Measurements from ENCODE around the gene KARS1.
A peak's percentile ranks its signal among the peaks of the same experiment; 100 is the strongest.
"Not testable (repeated sequence)": the region's sequence is repeated elsewhere in the genome, so short reads cannot be mapped to it uniquely, and the experiment has no call there.

Gene KARS1

DNA sequence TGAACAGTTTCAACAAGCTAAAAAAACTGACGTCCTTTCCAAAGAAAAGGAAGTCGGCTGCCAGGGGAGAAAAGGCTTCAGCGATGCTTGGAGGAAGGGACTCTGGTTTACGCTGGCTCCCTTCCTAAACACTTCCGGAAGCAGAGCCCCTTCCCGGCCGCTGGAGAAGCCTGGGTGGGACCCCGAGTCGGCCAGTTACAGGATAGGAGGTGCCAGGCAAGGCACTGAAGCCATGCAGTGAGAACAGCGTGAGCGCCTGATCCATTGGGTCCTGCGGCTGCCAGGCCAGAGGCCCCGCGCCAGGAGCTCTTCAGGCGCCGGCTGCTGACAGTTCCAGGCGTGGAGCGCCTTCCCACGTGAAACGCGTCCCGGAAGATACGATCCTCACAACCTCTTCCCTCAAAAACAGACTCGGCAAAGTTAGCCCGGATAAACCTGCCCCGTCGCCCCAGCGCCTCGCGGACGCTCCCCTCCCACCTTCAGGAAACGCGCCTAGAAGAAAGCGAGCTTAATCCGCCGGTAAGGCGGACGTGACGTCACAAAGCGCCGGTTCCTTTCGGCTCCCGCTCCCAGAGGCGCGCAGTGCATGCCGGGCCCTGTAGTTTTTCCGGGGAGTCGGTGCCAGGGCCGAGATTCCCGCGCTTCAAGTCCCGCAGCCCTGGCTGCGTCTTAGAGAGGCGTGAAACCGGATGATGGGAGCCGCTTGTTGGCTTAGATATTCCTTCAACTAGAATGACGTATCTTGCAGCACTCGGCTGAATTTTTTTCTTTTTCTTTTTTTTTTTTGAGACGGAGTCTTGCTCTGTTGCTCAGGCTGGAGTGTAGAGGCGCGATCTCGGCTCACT lies 24.5 kb downstream of the KARS1 start, which contains the start of gene ADAT1:
Gene ADAT1 (minus strand): TSS at position 521 of the 845 bp plus-strand sequence. CDS start 2,482 bp downstream, outside the sequence.
- FAIRE-seq = peak; percentile 92

DNA sequence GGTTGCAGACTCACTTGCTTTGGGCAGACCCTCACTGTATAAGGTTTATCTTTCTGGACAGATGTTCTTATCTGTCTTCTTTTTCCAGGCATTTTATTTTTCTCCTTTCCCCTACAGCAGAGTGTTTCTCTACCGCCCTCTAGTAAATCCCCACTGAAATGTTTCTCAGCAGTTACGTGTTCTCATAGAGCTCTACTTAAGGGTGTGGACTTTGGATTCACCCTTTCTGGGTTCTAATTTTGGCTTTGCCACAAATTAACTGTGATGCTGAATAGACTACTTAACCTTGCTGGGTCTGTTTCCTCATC lies 26.3 kb downstream of the KARS1 start:
- no peak for FAIRE-seq

DNA sequence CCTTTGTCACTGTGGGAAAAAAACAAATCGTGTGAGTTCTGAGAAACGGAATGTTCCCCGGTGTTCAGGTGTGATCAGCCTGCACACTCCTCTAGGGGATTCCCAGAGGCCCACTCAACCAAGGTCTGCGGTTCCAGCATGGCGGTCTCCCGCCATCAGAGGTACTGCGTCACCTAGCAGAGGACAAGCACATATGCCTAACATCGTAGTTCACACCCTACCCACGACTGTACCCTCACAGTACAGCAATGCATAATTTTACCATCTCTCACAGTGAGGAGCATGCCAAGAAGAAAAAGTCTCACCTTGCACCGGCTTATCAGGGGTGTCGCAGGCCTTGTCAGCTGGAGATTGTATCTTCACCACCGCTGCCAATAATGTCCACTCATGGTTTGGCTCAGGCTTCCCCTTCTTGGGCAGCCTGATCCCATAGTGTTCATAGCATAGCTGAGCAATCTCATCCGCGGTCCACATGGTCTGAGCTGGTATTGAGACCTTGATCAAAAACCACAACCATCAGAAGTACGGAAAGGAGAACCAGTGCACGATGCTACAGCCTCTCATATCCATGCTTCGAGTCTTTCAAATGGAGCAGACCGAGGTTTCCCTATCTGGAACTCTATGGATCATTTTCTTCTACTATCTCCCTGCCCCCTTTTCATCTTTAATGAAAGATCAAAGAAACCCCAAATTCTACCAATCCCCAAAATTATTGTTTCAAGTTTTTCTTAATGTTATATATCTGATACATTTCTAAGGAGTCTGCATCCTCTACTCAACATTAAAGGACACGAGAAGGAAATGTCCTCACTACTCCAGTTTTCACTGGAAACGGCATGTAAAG lies 26.9 kb downstream of the KARS1 start:
- FAIRE-seq = no peak

DNA sequence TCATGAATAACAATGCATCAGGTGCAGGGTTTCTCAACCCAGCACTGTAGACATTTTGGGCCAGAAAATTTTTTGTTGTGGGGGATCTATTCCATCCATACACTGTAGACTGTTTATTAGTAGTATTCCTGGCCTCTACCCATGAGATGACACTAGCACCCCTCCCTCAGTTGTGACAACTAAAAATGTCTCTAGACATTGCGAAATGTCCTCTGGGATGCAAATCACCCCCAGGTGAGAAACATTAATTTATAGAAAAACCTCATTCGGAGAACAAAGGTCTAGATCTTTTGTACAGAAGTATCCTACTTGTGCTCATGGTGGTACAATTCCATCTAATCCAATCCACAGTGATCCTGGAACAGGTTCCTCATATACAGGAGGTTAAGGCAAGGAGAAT lies 28.7 kb downstream of the KARS1 start:
- FAIRE-seq = no peak

DNA sequence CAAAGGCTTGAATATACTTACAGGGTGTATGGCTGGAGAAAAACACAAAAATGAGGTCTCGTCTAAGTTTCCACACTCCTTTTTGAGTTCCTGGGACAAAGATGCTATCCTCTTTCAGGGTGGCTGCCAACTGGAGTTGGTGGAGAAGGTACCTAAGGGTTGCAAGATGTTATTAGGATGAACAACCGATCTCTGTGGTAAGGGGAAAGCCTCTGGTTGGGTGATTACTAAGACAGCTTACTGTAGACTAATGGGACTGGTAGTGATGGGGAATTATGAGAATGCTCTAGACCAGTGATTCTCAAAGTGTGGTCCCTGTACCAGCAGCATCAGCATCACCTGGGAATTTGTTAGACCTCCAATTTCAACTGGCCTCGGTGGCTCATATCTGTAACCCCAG lies 30.3 kb downstream of the KARS1 start:
- FAIRE-seq = no peak

DNA sequence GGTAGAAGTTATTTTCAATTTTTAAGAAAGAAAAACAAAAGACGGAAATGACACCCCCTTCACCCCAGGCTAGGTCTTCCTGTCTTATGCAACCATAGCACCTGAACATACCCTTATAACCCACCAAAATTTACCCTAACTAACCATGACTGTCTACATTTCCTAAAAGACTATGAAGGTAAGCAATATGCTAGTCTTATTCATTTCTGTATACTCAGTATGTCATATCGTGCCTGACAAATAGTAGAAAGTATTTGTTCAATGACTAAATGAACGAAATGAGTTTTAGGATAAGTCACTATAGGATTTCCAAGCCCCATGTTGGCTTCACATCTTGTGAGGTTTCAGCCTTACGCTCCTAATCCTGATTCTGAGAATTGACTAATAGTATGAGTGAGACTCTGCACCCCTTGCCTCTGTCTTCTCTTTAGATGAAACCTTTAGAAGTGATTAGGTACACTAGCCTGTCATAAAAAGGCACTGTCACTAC lies 30.9 kb downstream of the KARS1 start:
- FAIRE-seq = no peak

DNA sequence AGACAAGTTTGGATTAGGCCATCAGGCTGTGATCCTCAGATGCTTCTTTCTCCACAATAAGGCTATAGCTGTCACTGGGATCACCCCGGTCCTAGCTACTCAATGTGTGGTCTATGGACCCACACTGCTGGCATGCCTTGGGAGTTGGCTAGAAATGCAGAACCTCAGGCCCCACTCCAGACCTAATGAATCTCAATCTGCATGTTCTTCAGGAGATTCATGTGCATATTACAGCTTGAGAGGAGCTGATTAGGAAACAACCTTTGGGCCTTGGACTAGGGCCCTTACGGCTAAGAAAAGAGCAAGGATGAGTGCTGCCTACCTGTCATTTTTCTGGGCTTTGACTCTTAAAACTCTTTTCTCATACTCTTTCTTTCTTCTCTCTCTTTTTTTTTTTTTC lies 31.8 kb downstream of the KARS1 start:
- FAIRE-seq = no peak

DNA sequence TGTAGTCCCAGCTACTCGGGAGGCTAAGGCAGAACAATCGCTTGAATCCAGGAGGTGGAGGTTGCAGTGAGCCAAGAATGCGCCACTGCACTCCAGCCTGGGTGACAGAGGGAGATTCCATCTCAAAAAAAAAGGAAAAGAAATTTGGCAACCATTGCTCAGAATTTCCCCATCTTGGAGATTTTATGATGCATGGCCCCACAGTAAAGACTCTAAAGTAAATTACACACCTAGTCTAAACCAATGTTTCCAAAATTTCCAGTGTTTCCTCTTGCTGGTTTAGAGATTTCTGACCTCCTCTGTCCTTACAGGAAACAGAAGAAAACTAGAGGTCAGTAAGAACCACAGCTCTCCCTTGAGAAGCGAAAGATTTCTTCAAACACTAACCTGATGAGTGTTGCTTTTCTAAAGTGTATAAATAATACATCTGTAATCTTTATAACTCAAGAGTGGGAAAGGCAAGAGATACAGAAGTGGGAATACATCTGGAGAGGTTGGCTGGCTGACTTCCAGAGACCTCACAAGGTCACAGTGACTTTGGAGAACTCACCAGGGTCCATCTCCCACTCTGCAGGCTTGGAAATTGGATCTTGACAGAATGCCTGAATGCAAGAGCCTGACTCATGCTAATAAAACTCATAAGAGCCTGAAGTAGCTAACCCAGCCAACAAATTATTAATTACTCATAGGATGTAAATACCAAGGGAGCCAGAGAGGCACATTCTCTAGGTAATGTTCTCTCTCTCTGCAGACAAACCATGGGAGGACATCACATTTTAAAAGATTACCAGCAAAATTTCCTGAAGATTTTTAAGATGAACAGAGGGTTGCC lies 33.2 kb downstream of the KARS1 start:
- no peak for FAIRE-seq

DNA sequence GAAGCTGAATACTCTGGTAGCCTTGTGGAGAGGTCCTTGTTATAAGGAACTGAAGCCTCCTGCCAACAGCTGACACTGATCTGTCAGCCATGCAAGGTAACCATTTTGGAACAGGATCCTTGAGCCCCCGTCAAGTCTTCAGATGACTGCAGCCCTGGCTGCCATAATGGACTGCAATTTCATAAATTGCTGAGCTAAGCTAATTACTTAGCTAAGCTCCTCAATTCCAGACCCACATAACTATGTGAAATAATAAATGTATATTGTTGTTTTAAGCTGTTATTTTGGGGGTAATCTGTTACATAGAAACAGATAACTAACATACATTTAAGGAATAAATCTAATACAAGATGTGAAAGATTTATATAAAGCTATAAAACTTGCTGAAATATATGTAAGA lies 41.0 kb downstream of the KARS1 start:
- FAIRE-seq = no peak

DNA sequence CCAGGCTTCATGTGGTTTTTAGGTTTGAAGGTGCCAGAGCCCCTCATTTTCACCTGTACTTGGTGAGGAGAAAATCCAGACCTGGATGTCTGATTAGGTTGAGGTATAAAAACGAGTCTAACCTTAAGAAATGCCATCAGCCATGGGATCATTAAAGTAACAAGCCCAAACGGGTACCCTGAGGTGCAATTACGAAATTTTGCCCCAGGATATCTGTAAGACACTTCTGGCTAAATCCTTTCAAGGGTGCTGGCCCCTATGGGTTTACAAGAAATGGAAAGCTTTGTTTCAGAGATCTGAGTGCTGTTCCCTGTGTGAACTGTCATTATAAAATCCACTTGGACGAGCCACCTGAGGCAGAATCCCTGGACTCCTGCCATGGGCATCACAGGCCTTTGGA lies 44.2 kb downstream of the KARS1 start:
- no peak for FAIRE-seq

DNA sequence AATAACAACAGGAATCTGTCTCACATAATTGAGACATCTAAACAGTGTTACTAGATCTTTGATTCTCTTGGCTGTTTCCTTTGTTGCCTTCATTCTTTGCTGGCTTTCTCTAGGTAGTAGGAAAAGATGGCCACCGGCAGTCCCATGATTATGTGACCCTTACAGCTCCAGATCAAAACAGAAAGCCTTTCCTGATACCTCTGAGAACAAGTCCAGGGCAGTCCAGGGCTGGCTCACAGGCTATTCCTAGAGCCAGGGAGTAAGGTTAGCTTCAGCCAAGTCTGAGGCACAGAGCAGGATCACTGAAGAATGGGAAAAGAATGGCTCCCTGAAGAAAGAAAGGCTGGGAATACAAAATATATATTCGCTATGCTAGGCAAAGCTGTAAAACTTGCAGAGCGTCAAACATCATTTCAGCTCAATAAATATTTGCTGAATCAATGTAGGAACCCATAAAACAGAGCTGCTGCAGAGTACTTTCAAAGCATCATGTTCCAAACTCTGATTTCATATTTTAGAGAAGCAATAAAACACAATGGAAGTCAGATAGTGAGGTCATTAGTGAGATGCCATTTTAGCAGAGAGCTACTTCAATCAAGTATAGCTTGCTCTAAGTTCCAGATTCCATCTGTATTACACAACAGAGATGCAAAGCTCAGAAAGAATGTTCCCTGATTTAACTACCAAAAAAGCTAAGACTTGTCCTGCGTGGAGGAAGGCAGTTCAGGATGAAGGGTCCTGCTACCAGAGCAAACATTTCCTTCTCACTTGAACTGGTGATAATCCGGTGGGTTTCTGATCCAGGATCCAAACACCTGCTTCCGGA lies 47.8 kb downstream of the KARS1 start:
- no peak for FAIRE-seq

DNA sequence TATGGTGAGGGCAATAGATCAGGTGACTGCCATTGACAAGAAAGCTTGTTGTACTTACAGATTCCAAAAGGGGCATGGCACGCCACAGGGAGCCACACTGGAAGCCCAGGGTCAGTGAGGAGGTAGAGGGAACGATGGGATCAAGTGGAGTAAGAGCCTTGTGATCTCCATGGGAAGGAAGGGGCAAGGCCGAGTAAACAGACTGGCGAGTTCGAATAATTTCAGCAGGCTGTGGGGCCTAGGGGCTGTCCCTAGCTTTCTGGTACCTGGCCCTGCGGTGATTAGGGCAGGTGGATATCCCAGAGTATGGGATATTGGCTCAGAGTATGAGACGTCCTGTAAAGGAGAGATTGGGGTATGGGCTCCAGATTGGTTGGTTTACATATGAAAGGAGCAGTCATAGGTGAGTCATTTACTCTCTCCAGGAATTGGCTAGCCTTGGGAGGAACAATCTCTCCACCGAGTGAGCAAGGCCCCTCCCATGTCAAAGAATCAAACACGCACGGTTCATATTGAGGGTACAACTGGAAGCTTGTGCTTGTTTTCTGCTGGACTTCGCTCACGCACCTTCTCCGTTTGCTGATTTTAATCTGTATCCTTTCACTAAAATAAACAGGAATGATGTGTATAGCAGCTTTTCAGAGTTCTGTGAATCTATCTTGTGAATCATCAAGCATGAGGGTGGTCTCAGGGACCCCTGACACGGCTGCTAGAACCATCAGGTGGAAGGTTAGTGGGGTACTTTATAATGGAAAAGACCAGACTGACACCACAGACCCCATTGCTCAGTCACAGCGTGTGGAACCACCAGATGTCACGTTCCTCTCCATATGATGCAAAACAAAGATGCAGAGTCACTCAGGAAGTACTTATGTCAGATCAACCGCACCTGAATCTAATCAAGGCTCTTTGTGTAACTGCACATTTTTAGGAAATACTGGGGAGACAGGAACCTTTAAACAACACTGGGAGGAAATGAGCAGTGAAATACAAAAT lies 53.3 kb downstream of the KARS1 start:
- FAIRE-seq = no peak

DNA sequence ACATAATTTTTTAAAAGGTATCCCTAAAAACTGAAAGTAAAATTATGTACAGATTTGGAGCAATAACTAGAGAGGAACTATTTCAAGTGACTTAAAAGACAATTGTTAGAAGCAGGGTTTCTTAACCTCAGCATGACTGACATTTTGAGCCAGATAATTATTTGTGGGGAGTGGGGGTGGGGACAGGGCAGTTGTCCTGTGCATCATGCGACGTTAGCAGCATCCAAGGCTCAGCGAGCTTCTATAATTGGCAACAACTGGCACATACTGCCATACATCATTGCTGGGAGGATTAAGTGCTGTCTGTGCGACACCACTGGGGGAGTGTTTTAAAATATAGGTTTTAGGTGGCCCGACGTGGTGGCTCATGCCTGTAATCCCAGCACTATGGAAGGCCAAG lies 54.2 kb downstream of the KARS1 start:
- no peak for FAIRE-seq

DNA sequence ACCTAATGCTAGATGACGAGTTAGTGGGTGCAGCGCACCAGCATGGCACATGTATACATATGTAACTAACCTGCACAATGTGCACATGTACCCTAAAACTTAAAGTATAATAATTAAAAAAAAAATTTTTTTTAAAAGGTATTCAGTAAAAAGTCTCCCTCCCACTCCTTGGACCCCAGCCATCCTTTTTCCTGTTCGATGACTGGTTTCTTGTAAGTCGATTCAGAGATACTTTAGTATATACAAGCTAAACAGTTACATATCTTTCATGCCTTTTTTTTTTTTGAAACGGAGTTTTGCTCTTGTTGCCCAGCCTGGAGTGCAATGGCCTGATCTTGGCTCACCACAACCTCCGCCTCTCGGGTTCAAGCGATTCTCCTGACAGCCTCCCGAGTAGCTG lies 55.5 kb downstream of the KARS1 start:
- FAIRE-seq = not testable (repeated sequence)

DNA sequence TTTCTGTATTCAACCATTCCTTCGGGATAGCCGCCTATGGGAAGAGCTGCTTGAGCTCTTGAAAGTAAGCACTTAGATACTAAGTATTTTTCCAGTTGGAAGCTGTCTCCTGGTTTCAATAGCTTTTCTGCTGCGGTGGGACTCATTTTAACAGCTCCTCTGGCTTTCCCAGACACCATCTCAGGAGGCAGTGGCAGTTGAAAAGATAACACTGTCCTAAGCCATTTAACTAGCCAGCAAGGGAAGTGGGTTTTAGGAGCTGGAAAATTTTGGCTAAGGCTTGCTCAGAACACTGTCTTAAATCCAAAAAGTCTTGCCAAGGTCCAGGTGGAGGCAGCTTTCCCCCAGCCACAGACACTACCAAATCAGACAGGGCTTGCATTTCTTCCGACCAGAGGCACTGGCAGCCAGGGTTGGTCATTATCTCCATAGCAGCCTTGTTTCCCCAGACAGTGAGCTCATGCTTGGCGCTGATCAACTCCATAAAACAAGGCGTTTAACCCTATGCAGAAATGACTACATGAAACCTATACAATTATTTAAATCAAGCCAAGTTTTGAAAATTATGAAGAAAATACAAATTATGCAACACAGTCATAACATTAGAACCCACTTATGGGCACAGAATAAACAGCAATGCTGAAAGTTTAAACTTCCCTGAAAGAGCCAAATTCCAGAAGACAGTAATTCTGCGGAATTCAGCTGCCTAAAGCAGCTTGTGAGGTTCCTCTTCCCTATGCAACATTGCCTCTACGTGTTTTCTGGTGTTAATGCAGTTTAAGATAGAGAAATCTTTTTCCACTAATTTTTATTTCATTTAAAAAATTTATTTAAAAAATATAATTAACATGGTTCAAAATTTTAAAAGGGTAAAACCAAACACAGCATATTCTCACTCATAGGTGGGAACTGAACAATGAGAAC lies 56.3 kb downstream of the KARS1 start:
- FAIRE-seq = no peak

DNA sequence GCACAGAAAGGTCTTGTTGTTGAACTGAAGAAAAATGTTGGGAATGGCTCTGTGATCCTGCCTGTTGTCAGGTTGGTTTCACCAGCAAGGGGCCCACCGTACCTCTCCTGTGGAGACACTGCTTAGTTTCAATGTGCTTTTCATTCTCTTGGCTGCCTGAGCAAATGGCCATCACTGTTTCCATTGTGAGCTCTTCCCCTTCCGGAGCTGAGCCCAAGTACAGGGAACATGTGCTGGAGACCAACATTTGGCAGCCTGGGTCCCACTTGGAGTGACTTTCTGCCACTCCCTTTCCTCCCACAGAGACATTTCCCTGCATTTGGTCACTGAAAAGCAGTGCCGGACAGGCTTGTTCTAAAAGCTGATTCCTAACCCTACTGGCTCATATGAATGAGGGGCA lies 58.2 kb downstream of the KARS1 start:
- FAIRE-seq = no peak

DNA sequence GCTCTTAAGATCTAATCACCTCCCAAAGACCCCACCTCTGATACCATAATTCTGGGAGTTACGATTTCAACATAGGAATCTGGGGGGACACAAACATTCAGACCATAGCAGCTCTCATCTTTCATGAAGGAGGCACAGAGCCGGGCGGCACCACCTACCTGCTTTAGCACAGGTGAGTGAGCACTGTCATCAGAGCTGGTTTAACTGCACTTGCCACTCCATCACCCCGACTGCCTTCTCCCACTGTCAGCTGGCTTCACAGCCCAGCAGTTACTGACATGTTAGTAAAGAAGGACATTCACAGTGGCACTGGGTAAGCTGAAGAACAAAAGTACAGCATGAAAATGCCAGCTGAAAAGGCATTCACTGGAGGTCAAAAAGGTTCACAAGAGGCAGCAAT lies 58.7 kb downstream of the KARS1 start:
- FAIRE-seq = no peak

DNA sequence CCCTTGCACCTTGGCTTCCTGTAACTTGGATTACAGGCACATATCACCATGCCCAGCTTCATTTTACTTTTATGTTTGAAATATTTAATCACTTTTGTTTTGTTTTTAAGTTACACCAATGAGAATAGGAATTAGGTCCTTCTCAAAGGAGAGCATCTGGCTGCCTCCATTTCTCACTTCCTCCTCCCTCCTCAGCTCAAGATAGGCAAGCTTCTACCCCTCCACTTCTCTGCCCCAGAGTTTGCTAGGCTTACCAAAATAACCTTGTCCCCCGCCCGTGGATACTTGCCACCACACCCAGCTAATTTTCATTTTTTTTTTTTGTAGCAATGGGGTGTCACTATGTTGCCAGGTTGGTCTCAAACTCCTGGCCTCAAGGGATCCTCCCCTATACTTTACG lies 63.4 kb downstream of the KARS1 start:
- no peak for FAIRE-seq

DNA sequence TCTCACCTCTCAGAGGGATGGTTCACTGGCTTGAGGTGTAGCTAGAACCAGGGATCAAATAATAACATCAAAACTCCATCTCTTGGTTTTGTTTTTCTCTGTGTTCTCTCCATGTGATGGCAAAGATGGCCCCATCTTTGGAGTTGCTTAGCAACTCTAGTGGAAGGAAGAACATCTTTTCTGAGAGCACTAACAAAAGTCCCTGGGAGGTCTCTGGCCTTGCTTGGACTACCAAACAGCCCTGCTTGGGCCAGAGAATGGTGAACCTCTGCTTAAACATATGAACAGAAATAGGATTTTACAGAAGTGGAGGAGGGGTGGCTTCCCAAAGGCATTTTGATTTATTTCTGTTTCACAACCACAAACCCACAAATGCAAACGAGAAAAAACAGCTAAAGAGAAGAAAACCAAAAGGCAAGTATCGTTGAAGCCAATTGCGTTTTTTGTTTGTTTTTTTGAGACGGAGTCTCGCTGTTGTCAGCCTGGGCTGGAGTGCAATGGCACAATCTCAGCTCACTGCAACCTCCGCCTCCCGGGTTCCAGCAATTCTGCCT lies 68.1 kb downstream of the KARS1 start:
- no peak for FAIRE-seq
